ENCODE measurements around the gene AMER2. TPM values are rescaled to one million over a fixed set of nuclear protein-coding genes. Genes with fewer than 3 reads are reported as not detected.

AMER2 gene
- total and polyA plus RNA-seq, 7 donors, result 0.09 to 2.4 (median 1.1) TPM; not detected in 2

GRCh38 chr13:25187596-25187995 is 15.5 kb upstream of the AMER2 start:
- 72 to 80% methylated on average over 5 of the region's 5 CpGs for WGBS, 2 donors
- no peaks in the 10 kb centered on the region for H3K4me1 ChIP-seq
- H3K27me3 ChIP-seq, result peaks cover 0 to 3% (median 0%) of the 10 kb centered on the region in 3 donors
- intact Hi-C loops (cut with DNase I), result no loop called here
- no peak overlapping the region for H3K27ac ChIP-seq
- H3K9me3 ChIP-seq, result no peaks in the 10 kb centered on the region
- no peak overlapping the region for H3K4me3 ChIP-seq
- no peak for TF ChIP-seq POLR2A (IDR thresholded peaks at IDR 0.05)
- TF ChIP-seq CTCF (IDR thresholded peaks at IDR 0.05), result no peak
- TF ChIP-seq EP300 (IDR thresholded peaks at IDR 0.05), result no peak
- TF ChIP-seq POLR2AphosphoS5 (IDR thresholded peaks at IDR 0.05), result no peak
- no peaks in the 10 kb centered on the region for H3K36me3 ChIP-seq
- DNase-seq, result no peak

GRCh38 chr13:25186187-25186586 is 14.1 kb upstream of the AMER2 start:
- H3K27me3 ChIP-seq, result no peaks in the 10 kb centered on the region
- DNase-seq, result no peak
- intact Hi-C loops (cut with DNase I), result no loop called here
- H3K9me3 ChIP-seq, result no peaks in the 10 kb centered on the region
- no peak overlapping the region for H3K27ac ChIP-seq
- no peak for TF ChIP-seq EP300 (IDR thresholded peaks at IDR 0.05)
- no peak for TF ChIP-seq CTCF (IDR thresholded peaks at IDR 0.05)
- no peak for TF ChIP-seq POLR2A (IDR thresholded peaks at IDR 0.05)
- no peak for TF ChIP-seq POLR2AphosphoS5 (IDR thresholded peaks at IDR 0.05)
- H3K4me1 ChIP-seq, result no peaks in the 10 kb centered on the region
- no peak overlapping the region for H3K4me3 ChIP-seq
- 76 to 81% methylated on average over 12 of the region's 12 CpGs for WGBS, 2 donors
- no peaks in the 10 kb centered on the region for H3K36me3 ChIP-seq

GRCh38 chr13:25181597-25181996 is 9.5 kb upstream of the AMER2 start:
- H3K4me1 ChIP-seq, result no peaks in the 10 kb centered on the region
- no peaks in the 10 kb centered on the region for H3K36me3 ChIP-seq
- DNase-seq, result no peak
- peaks cover 0 to 5% (median 0%) of the 10 kb centered on the region in 3 donors for H3K27me3 ChIP-seq
- H3K27ac ChIP-seq, result peak overlapping the region in 2 of 4 donors; percentile 30 to 37
- H3K9me3 ChIP-seq, result no peaks in the 10 kb centered on the region
- intact Hi-C loops (cut with DNase I), result no loop called here
- H3K4me3 ChIP-seq, result no peak overlapping the region
- TF ChIP-seq POLR2A (IDR thresholded peaks at IDR 0.05), result no peak
- TF ChIP-seq POLR2AphosphoS5 (IDR thresholded peaks at IDR 0.05), result no peak
- TF ChIP-seq CTCF (IDR thresholded peaks at IDR 0.05), result no peak
- no peak for TF ChIP-seq EP300 (IDR thresholded peaks at IDR 0.05)
- WGBS, 2 donors, result 80 to 81% methylated on average over 3 of the region's 3 CpGs

GRCh38 chr13:25180775-25181537 is 8.9 kb upstream of the AMER2 start:
- WGBS, 2 donors, result 49 to 57% methylated on average over 3 of the region's 3 CpGs
- H3K36me3 ChIP-seq, result no peaks in the 10 kb centered on the region
- H3K9me3 ChIP-seq, result no peaks in the 10 kb centered on the region
- H3K27ac ChIP-seq, result peak overlapping the region in 2 of 4 donors; percentile 30 to 37
- no peak overlapping the region for H3K4me3 ChIP-seq
- no peak for DNase-seq
- no peaks in the 10 kb centered on the region for H3K4me1 ChIP-seq
- H3K27me3 ChIP-seq, result peaks cover 0 to 8% (median 3%) of the 10 kb centered on the region in 3 donors
- TF ChIP-seq POLR2AphosphoS5 (IDR thresholded peaks at IDR 0.05) (no peak), POLR2A (IDR thresholded peaks at IDR 0.05) (no peak), CTCF (IDR thresholded peaks at IDR 0.05) (no peak), EP300 (IDR thresholded peaks at IDR 0.05) (no peak)
- intact Hi-C loops (cut with DNase I), result no loop called here

Measured in sigmoid colon (tissue), 7 donors.